ENCODE data around the gene CCR4.

DNA sequence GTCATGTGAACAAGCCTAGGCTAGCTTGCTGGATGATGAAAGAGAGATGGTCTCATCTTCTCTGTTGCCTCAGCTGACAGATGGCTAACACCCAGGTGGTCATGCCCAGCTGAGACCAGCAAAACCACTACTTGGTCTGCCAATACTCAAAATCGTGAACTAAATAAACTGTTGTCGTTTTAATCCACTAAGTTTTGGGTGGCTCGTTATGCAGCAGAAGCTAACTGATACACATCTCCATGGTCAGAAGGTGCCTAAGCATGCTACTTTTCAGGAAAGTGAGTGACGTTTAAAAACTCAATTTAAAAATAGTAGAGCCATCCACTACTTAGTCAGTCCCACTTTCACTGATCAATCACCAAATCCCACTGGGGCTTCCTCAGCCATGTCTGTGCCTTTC is 52.8 kb downstream of the CCR4 start:
- TF ChIP-seq POLR2A (IDR thresholded peaks at IDR 0.05; ENCODE audit: low read length): no peak
- no peak for TF ChIP-seq GATA1 (IDR thresholded peaks at IDR 0.05; ENCODE audit: low read depth, low read length)

Measured in erythroblast (primary cell).